H1 (cell line): ENCODE data around the gene RTL5. TPM values are rescaled to one million over a fixed set of nuclear protein-coding genes. Genes with fewer than 3 reads are reported as not detected.

Source experiments
- CTCF ChIA-PET: fragments of 300-600 bp; sonication (Branson Sonifier 250); formaldehyde crosslinking; loops from one replicate; lab custom pipeline; 2021; ENCODE audit not compliant: partially characterized antibody; lab: Charles Lee
- POLR2A ChIA-PET: fragments of 300-600 bp; sonication (Branson Sonifier 250); formaldehyde crosslinking; loops from one replicate; lab custom pipeline; 2021; ENCODE audit warnings: inconsistent platforms; ENCODE audit not compliant: partially characterized antibody; lab: Charles Lee
- DNase-seq, 2 experiments: peaks; one replicate each; pipeline versions ENCODE4 v3.0.0 to v3.0.0-alpha.2; 2010 to 2022; ENCODE audit warnings: low spot score in 2 of 2, low read depth in 1 of 2, mixed read lengths in 1 of 2
- FAIRE-seq: peaks from 2 replicates; lab custom pipeline; 2011; peaks lifted over from hg19 to GRCh38; lab: Jason Lieb, UNC
- H2AFZ ChIP-seq: 2 replicates; pipeline ENCODE4 v1.8.1; 2012; ENCODE audit warnings: low read length, inconsistent platforms
- H2AK5ac ChIP-seq: 2 replicates; pipeline ENCODE4 v1.6.1; 2013; ENCODE audit warnings: low read depth, low read length
- H2BK120ac ChIP-seq: replicated peaks from 2 replicates; pipeline ENCODE3; 2013; ENCODE audit warnings: low read depth, low read length, inconsistent platforms
- H2BK12ac ChIP-seq: 2 replicates; pipeline ENCODE4 v1.6.1; 2013; ENCODE audit warnings: low read depth, low read length
- H2BK15ac ChIP-seq: 2 replicates; pipeline ENCODE4 v1.6.1; 2013; ENCODE audit warnings: low read length
- H2BK20ac ChIP-seq: 2 replicates; pipeline ENCODE4 v1.6.1; 2013; ENCODE audit warnings: low read length
- H2BK5ac ChIP-seq: 2 replicates; pipeline ENCODE4 v1.6.1; 2013; ENCODE audit warnings: low read depth, low read length
- H3K14ac ChIP-seq: 2 replicates; pipeline ENCODE4 v1.6.1; 2013; ENCODE audit warnings: inconsistent platforms; ENCODE audit not compliant: insufficient read length
- H3K18ac ChIP-seq: 2 replicates; pipeline ENCODE4 v1.6.1; 2013; ENCODE audit warnings: low read length; ENCODE audit errors: extremely low read depth
- H3K23ac ChIP-seq: 2 replicates; pipeline ENCODE4 v1.6.1; 2013; ENCODE audit warnings: inconsistent platforms; ENCODE audit not compliant: insufficient read length
- H3K23me2 ChIP-seq: 2 replicates; pipeline ENCODE4 v1.6.1; 2013; ENCODE audit warnings: low read depth, low read length
- H3K27ac ChIP-seq: 2 replicates; pipeline ENCODE4 v1.6.1; 2011; ENCODE audit warnings: low read depth, low read length, inconsistent platforms
- H3K27me3 ChIP-seq, 4 experiments: replicated peaks in 1 of 4; 1 replicate in 1 of 4; 2 replicates in 3 of 4; pipeline versions ENCODE4 v1.6.1 to v1.8.1; 2011 to 2013; ENCODE audit warnings: low read length in 3 of 4, mild to moderate bottlenecking in 3 of 4, inconsistent platforms in 2 of 4, mixed read lengths in 2 of 4, moderate library complexity in 1 of 4; ENCODE audit not compliant: control insufficient read depth in 3 of 4, insufficient read depth in 3 of 4; ENCODE audit errors: extremely low read depth in 1 of 4
- H3K36me3 ChIP-seq, 4 experiments: 2 replicates each; pipeline versions ENCODE4 v1.6.1 to v1.8.1; 2011 to 2013; ENCODE audit warnings: mild to moderate bottlenecking in 4 of 4, low read length in 3 of 4, moderate library complexity in 2 of 4, control low read depth in 1 of 4, inconsistent platforms in 1 of 4; ENCODE audit not compliant: insufficient read depth in 4 of 4, control insufficient read depth in 2 of 4
- H3K4ac ChIP-seq: replicated peaks from 2 replicates; pipeline ENCODE3; 2013; ENCODE audit warnings: low read length, low read depth, mixed read lengths, inconsistent platforms; ENCODE audit not compliant: insufficient read length
- H3K4me1 ChIP-seq, 4 experiments: replicated peaks in 1 of 4; 1 replicate in 1 of 4; 2 replicates in 3 of 4; pipeline versions ENCODE4 v1.6.1 to v1.8.1; 2011 to 2013; ENCODE audit warnings: low read length in 3 of 4, inconsistent platforms in 2 of 4, mixed read lengths in 1 of 4; ENCODE audit not compliant: insufficient read depth in 4 of 4, control insufficient read depth in 3 of 4
- H3K4me2 ChIP-seq, 2 experiments: 2 replicates each; pipeline versions ENCODE4 v1.6.1 to v1.8.1; 2011 to 2013; ENCODE audit warnings: low read depth in 2 of 2, low read length in 2 of 2, control low read depth in 1 of 2, inconsistent platforms in 1 of 2, mild to moderate bottlenecking in 1 of 2; ENCODE audit not compliant: insufficient read depth in 1 of 2
- H3K4me3 ChIP-seq, 4 experiments: fragments of 200-600, 300-600 bp in 1 of 4; sonication (generic), shearing (Covaris generic), sonication (Bioruptor Twin) in 1 of 4; 2 replicates each; pipeline versions ENCODE4 v1.5.1 to v1.8.1; 2011 to 2016; ENCODE audit warnings: low read length in 4 of 4, low read depth in 3 of 4, control low read depth in 2 of 4, inconsistent platforms in 2 of 4, mild to moderate bottlenecking in 2 of 4, mixed read lengths in 1 of 4, moderate library complexity in 1 of 4; ENCODE audit not compliant: insufficient read depth in 2 of 4; ENCODE audit errors: extremely low read depth in 1 of 4
- H3K56ac ChIP-seq: replicated peaks from 2 replicates; pipeline ENCODE3; 2013; ENCODE audit warnings: low read depth, mild to moderate bottlenecking, mixed read lengths, low read length, inconsistent platforms; ENCODE audit not compliant: insufficient read length
- H3K79me1 ChIP-seq: 2 replicates; pipeline ENCODE4 v1.6.1; 2013; ENCODE audit warnings: low read depth, low read length, control low read depth
- H3K79me2 ChIP-seq, 2 experiments: 2 replicates each; pipeline versions ENCODE4 v1.6.1 to v1.8.1; 2012 to 2013; ENCODE audit warnings: low read length in 2 of 2, mild to moderate bottlenecking in 2 of 2, inconsistent platforms in 1 of 2; ENCODE audit not compliant: insufficient read depth in 2 of 2, control insufficient read depth in 1 of 2
- H3K9ac ChIP-seq, 4 experiments: replicated peaks in 1 of 4; 1 replicate in 1 of 4; 2 replicates in 3 of 4; pipeline versions ENCODE4 v1.6.1 to v1.8.1; 2011 to 2013; ENCODE audit warnings: low read depth in 3 of 4, low read length in 3 of 4, control low read depth in 2 of 4, mild to moderate bottlenecking in 2 of 4, moderate library complexity in 2 of 4, inconsistent platforms in 1 of 4; ENCODE audit errors: extremely low read depth in 1 of 4
- H3K9me3 ChIP-seq, 2 experiments: 2 replicates each; pipeline versions ENCODE4 v1.6.1 to v1.8.1; 2012 to 2013; ENCODE audit warnings: mild to moderate bottlenecking in 2 of 2, moderate library complexity in 2 of 2, control low read depth in 1 of 2, inconsistent platforms in 1 of 2, low read depth in 1 of 2, low read length in 1 of 2, mixed read lengths in 1 of 2; ENCODE audit not compliant: insufficient read depth in 2 of 2
- H4K20me1 ChIP-seq, 2 experiments: replicated peaks in 1 of 2; 2 replicates each; pipeline versions ENCODE3 to v1.8.1; 2011 to 2013; ENCODE audit warnings: inconsistent platforms in 2 of 2, low read length in 2 of 2, mild to moderate bottlenecking in 1 of 2; ENCODE audit not compliant: insufficient read depth in 2 of 2, control insufficient read depth in 1 of 2
- H4K5ac ChIP-seq: 2 replicates; pipeline ENCODE4 v1.6.1; 2013; ENCODE audit warnings: low read length, low read depth, mixed read lengths, inconsistent platforms; ENCODE audit not compliant: insufficient read length
- H4K8ac ChIP-seq: 2 replicates; pipeline ENCODE4 v1.8.0; 2013; ENCODE audit warnings: mild to moderate bottlenecking, moderate library complexity, low read length, inconsistent platforms; ENCODE audit not compliant: insufficient read depth; ENCODE audit errors: extremely low read depth
- H4K91ac ChIP-seq: replicated peaks from 2 replicates; pipeline ENCODE3; 2013; ENCODE audit warnings: low read length, mixed read lengths, inconsistent platforms; ENCODE audit not compliant: insufficient read length
- BACH1 ChIP-seq: IDR thresholded peaks from 2 replicates; pipeline ENCODE4 v1.6.1; 2012; ENCODE audit warnings: low read length, improper control_type of control experiment
- BRCA1 ChIP-seq: IDR thresholded peaks from 2 replicates; pipeline ENCODE4 v1.6.1; 2012; ENCODE audit warnings: low read depth, low read length, improper control_type of control experiment
- CBX8 ChIP-seq: fragments of 300-800, 300-1000 bp; sonication (generic); IDR thresholded peaks from 2 replicates; pipeline ENCODE4 v1.7.1; 2016; ENCODE audit warnings: low read depth, low read length, borderline replicate concordance
- EGR1 ChIP-seq: IDR thresholded peaks from 2 replicates; pipeline ENCODE4 v1.6.1; 2011; ENCODE audit warnings: low read depth, low read length, borderline replicate concordance
- HDAC6 ChIP-seq: IDR thresholded peaks from one replicate; pipeline ENCODE4 v1.7.1; 2012; ENCODE audit warnings: low read depth, mild to moderate bottlenecking, inconsistent platforms, low read length, moderate library complexity
- NANOG ChIP-seq: IDR thresholded peaks from 2 replicates; pipeline ENCODE4 v1.6.1; 2011; ENCODE audit warnings: low read length, low read depth, mild to moderate bottlenecking, inconsistent platforms; ENCODE audit not compliant: insufficient read depth, poor library complexity, severe bottlenecking
- RAD21 ChIP-seq, 2 experiments: IDR thresholded peaks in 1 of 2; conservative IDR thresholded peaks in 1 of 2; 2 replicates each; pipeline ENCODE4 v1.6.1; 2011; ENCODE audit warnings: low read depth in 2 of 2, low read length in 2 of 2, improper control_type of control experiment in 1 of 2, inconsistent platforms in 1 of 2, mild to moderate bottlenecking in 1 of 2, moderate library complexity in 1 of 2
- SAP30 ChIP-seq: fragments of 300-600 bp; sonication (generic); IDR thresholded peaks from 2 replicates; pipeline ENCODE4 v1.7.1; 2012; ENCODE audit warnings: low read length, moderate library complexity, mild to moderate bottlenecking, inconsistent platforms; ENCODE audit not compliant: insufficient read depth, insufficient replicate concordance
- SIX5 ChIP-seq: IDR thresholded peaks from 2 replicates; pipeline ENCODE4 v1.6.1; 2011; ENCODE audit warnings: mild to moderate bottlenecking, low read depth, low read length
- SUZ12 ChIP-seq: fragments of 200-600 bp; sonication (generic); IDR thresholded peaks from 2 replicates; pipeline ENCODE4 v1.6.1; 2012; ENCODE audit warnings: mild to moderate bottlenecking, inconsistent platforms, low read length, moderate library complexity, mixed read lengths
- WGBS, 2 experiments: shearing (Covaris generic) in 1 of 2; methylation state at CpG; one replicate each; pipeline versions ENCODE4 v1.1.6 to v1.1.7; 2013 to 2015; ENCODE audit warnings: low lambda C conversion rate in 2 of 2, mixed read lengths in 2 of 2, inconsistent platforms in 1 of 2, low coverage in 1 of 2, missing lambda C conversion rate in 1 of 2; ENCODE audit not compliant: insufficient replicate concordance in 2 of 2, insufficient coverage in 1 of 2, insufficient read length in 1 of 2; ENCODE audit errors: extremely low coverage in 1 of 2, missing lambda C conversion rate in 1 of 2; 5-methylcytosine and 5-hydroxymethylcytosine counted together
- polyA plus RNA-seq, 7 experiments: library from polyadenylated mRNA; depleted of rRNA in 3 of 7; stranded (reverse) in 5 of 7; unstranded in 2 of 7; fragments of >200 nt in 5 of 7; fragments of 200-250 nt in 2 of 7; gene quantifications; 1 replicate in 5 of 7; 2 replicates in 1 of 7; 4 replicates in 1 of 7; pipeline versions ENCODE4 v1.2.1 to v1.2.3, GENCODE V29; 2011 to 2013; ENCODE audit warnings: missing spikeins in 2 of 7, mixed read lengths in 2 of 7
- total RNA-seq: library from RNA; stranded (reverse); fragmentation: NEBNext Ultra II Directional; extraction: Animal tissue kit (Norgen Biotek cat#: 25700); gene quantifications from 2 replicates; pipeline ENCODE4 v1.2.1, GENCODE V29; 2021
- TF ChIP-seq, protein P1 (sequence below): IDR thresholded peaks from 2 replicates; pipeline ENCODE4 v1.6.1; 2011; ENCODE audit warnings: low read depth, mild to moderate bottlenecking, low read length; ENCODE audit not compliant: insufficient read depth

The RTL5 gene
- total and polyA plus RNA-seq, 2 of the 8 experiments (the other 6 are each of a cell fraction or from before 2014, with no cell fraction given): 0.57 to 1.9 TPM

DNA sequence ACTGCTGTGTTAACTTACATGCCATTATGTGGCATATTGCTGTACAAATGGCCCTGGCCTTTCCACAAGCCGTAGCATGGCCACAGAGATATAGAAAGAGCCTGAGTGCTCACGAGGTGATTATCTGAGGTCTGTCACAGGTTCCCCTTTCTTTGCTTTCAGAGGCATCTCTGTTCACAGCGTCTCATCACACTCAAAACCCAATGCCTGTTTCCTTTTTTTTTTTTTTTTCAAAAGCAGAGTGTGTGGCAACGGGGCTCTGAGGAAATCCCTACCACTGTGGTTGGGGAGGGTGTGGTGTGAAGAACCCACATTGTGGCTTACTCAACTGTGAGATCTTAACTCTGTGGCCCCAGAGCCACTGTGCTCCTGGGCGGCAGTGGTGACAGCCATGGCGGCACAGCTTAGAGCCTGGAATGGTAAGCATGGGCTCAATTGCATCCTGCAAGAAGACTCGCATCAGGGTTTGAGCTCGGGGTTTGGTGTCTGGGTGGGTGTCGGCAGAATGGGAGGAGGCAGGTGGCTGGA, 30.8 kb downstream of the RTL5 start:
- H3K27me3 ChIP-seq: no peaks in the 10 kb centered on the region
- no peak overlapping the region for H2BK5ac ChIP-seq
- H3K18ac ChIP-seq: no peak overlapping the region
- H3K9ac ChIP-seq: no peak overlapping the region
- no peaks in the 10 kb centered on the region for H3K36me3 ChIP-seq
- H3K4me2 ChIP-seq: no peak overlapping the region
- H3K9me3 ChIP-seq: no peaks in the 10 kb centered on the region
- H4K91ac ChIP-seq: peak overlapping the region; percentile 65
- H2BK12ac ChIP-seq: no peak overlapping the region
- no peak overlapping the region for H2BK15ac ChIP-seq
- peaks cover 0 to 10% (median 6%) of the 10 kb centered on the region in 4 experiments; a peak in 5 of 7 replicates for H3K4me1 ChIP-seq
- DNase-seq (no peak), FAIRE-seq (no peak)
- no peak overlapping the region for H3K4ac ChIP-seq
- H3K14ac ChIP-seq: no peak overlapping the region
- H3K79me1 ChIP-seq: no peaks in the 10 kb centered on the region
- H2AK5ac ChIP-seq: no peak overlapping the region
- POLR2A ChIA-PET: no interaction called here
- H3K4me3 ChIP-seq: no peak overlapping the region
- H2BK120ac ChIP-seq: no peak overlapping the region
- no peak overlapping the region for H4K8ac ChIP-seq
- CTCF ChIA-PET: interaction anchor here (0.7 to 1.6 kb wide), 4 partner anchors 25 to 79 kb away, joined by 3 to 6 read pairs (median 4); no protein-coding TSS in a partner anchor
- no peak overlapping the region for H2AFZ ChIP-seq
- no peak overlapping the region for H3K27ac ChIP-seq
- no peaks in the 10 kb centered on the region for H3K79me2 ChIP-seq
- H3K23ac ChIP-seq: no peak overlapping the region
- 84% methylated on average over 6 of the region's 9 CpGs; no CpG with 5 or more reads in 1 of the 2 experiments for WGBS, 2 experiments
- 0 out of 2 replicates have a peak, but pooled peaks cover 2% of the 10 kb centered on the region for H3K23me2 ChIP-seq
- no peak overlapping the region for H4K5ac ChIP-seq
- no peak overlapping the region for H2BK20ac ChIP-seq
- no peak overlapping the region for H3K56ac ChIP-seq
- no peaks in the 10 kb centered on the region for H4K20me1 ChIP-seq
- TF ChIP-seq, protein P1, sequence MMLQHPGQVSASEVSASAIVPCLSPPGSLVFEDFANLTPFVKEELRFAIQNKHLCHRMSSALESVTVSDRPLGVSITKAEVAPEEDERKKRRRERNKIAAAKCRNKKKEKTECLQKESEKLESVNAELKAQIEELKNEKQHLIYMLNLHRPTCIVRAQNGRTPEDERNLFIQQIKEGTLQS: no peak
- TF ChIP-seq CBX8 (no peak), NANOG (no peak), BACH1 (no peak), BRCA1 (no peak), SUZ12 (no peak), EGR1 (no peak), SIX5 (no peak), RAD21 (IDR thresholded peaks at IDR 0.05 in 1 of 2, conservative IDR thresholded peaks at IDR 0.05 in 1 of 2; ENCODE audit: low read depth in 2 of 2, low read length in 2 of 2) (no peak), HDAC6 (no peak), SAP30 (no peak)
